Measurements from ENCODE around the gene ARHGAP24. TPM values are rescaled to one million over a fixed set of nuclear protein-coding genes. Genes with fewer than 3 reads are reported as not detected.

Gene ARHGAP24
- total and polyA plus RNA-seq, 2 donors (not counting 1 experiment from before 2014, with no cell fraction given), result 15.9 to 40.5 TPM

- H3K4me3 ChIP-seq (replicated peaks in 1 of 4; ENCODE audit: control extremely low read depth in 1 of 4, insufficient read depth in 1 of 4, low read depth in 3 of 4, low read length in 4 of 4), result no peak overlapping the region
- TF ChIP-seq EZH2 (IDR thresholded peaks at IDR 0.05; ENCODE audit: low read length, missing control alignments), result no peak
- no peak for TF ChIP-seq CTCF (conservative IDR thresholded peaks at IDR 0.05 in 1 of 2, IDR thresholded peaks at IDR 0.05 in 1 of 2; ENCODE audit: low read depth in 1 of 2, low read length in 2 of 2)
- no peak overlapping the region for H3K27ac ChIP-seq (ENCODE audit: insufficient read depth, low read length)
- H3K36me3 ChIP-seq (ENCODE audit: control insufficient read depth, insufficient read depth, low read length), result no peaks in the 10 kb centered on the region
- no peaks in the 10 kb centered on the region for H3K79me2 ChIP-seq (ENCODE audit: control insufficient read depth, insufficient read depth, low read length)
- no peak overlapping the region for H2AFZ ChIP-seq (ENCODE audit: low read length)
- no peaks in the 10 kb centered on the region for H4K20me1 ChIP-seq (ENCODE audit: control insufficient read depth, extremely low read depth, insufficient read depth, low read length)
- H3K4me2 ChIP-seq (ENCODE audit: extremely low read depth, insufficient read depth, low read length), result no peak overlapping the region
- H3K9me3 ChIP-seq (ENCODE audit: control insufficient read depth, insufficient read depth, low read depth, low read length), result no peaks in the 10 kb centered on the region
- peaks cover 6% of the 10 kb centered on the region for H3K4me1 ChIP-seq (ENCODE audit: control insufficient read depth, extremely low read depth, insufficient read depth, low read length)
- no peak overlapping the region for H3K9ac ChIP-seq (ENCODE audit: insufficient read depth, low read length)
- H3K27me3 ChIP-seq (ENCODE audit: control insufficient read depth, insufficient read depth, low read length), result no peaks in the 10 kb centered on the region
- no peak for DNase-seq (ENCODE audit: low read depth in 2 of 2)
These were observed 35.1 kb downstream of the ARHGAP24 start for GRCh38 chr4:85509882-85510631.

GRCh38 chr4:85510632-85510984, 35.7 kb downstream of the ARHGAP24 start:
- TF ChIP-seq CTCF (conservative IDR thresholded peaks at IDR 0.05 in 1 of 2, IDR thresholded peaks at IDR 0.05 in 1 of 2; ENCODE audit: low read depth in 1 of 2, low read length in 2 of 2) (no peak), EZH2 (IDR thresholded peaks at IDR 0.05; ENCODE audit: low read length, missing control alignments) (no peak)
- peaks cover 6% of the 10 kb centered on the region for H3K4me1 ChIP-seq (ENCODE audit: control insufficient read depth, extremely low read depth, insufficient read depth, low read length)
- no peak overlapping the region for H3K9ac ChIP-seq (ENCODE audit: insufficient read depth, low read length)
- no peak for DNase-seq (ENCODE audit: low read depth in 2 of 2)
- H4K20me1 ChIP-seq (ENCODE audit: control insufficient read depth, extremely low read depth, insufficient read depth, low read length), result no peaks in the 10 kb centered on the region
- no peaks in the 10 kb centered on the region for H3K36me3 ChIP-seq (ENCODE audit: control insufficient read depth, insufficient read depth, low read length)
- no peaks in the 10 kb centered on the region for H3K27me3 ChIP-seq (ENCODE audit: control insufficient read depth, insufficient read depth, low read length)
- no peak overlapping the region for H3K4me3 ChIP-seq (replicated peaks in 1 of 4; ENCODE audit: control extremely low read depth in 1 of 4, insufficient read depth in 1 of 4, low read depth in 3 of 4, low read length in 4 of 4)
- no peak overlapping the region for H3K4me2 ChIP-seq (ENCODE audit: extremely low read depth, insufficient read depth, low read length)
- H3K27ac ChIP-seq (ENCODE audit: insufficient read depth, low read length), result no peak overlapping the region
- H3K9me3 ChIP-seq (ENCODE audit: control insufficient read depth, insufficient read depth, low read depth, low read length), result no peaks in the 10 kb centered on the region
- no peak overlapping the region for H2AFZ ChIP-seq (ENCODE audit: low read length)
- no peaks in the 10 kb centered on the region for H3K79me2 ChIP-seq (ENCODE audit: control insufficient read depth, insufficient read depth, low read length)

- Histone ChIP-seq H3K4me1 (ENCODE audit: control insufficient read depth, extremely low read depth, insufficient read depth, low read length) (peaks cover 6% of the 10 kb centered on the region), H3K27ac (ENCODE audit: insufficient read depth, low read length) (no peak overlapping the region), H4K20me1 (ENCODE audit: control insufficient read depth, extremely low read depth, insufficient read depth, low read length) (no peaks in the 10 kb centered on the region), H3K9me3 (ENCODE audit: control insufficient read depth, insufficient read depth, low read depth, low read length) (no peaks in the 10 kb centered on the region), H3K4me3 (replicated peaks in 1 of 4; ENCODE audit: control extremely low read depth in 1 of 4, insufficient read depth in 1 of 4, low read depth in 3 of 4, low read length in 4 of 4) (no peak overlapping the region), H3K36me3 (ENCODE audit: control insufficient read depth, insufficient read depth, low read length) (no peaks in the 10 kb centered on the region), H3K79me2 (ENCODE audit: control insufficient read depth, insufficient read depth, low read length) (no peaks in the 10 kb centered on the region), H3K27me3 (ENCODE audit: control insufficient read depth, insufficient read depth, low read length) (no peaks in the 10 kb centered on the region), H3K4me2 (ENCODE audit: extremely low read depth, insufficient read depth, low read length) (no peak overlapping the region), H2AFZ (ENCODE audit: low read length) (no peak overlapping the region), H3K9ac (ENCODE audit: insufficient read depth, low read length) (no peak overlapping the region)
- no peak for TF ChIP-seq EZH2 (IDR thresholded peaks at IDR 0.05; ENCODE audit: low read length, missing control alignments)
- TF ChIP-seq CTCF (conservative IDR thresholded peaks at IDR 0.05 in 1 of 2, IDR thresholded peaks at IDR 0.05 in 1 of 2; ENCODE audit: low read depth in 1 of 2, low read length in 2 of 2), result no peak
- DNase-seq (ENCODE audit: low read depth in 2 of 2), result peak in 1 of 2 donors; percentile 37
These were observed 37.7 kb downstream of the ARHGAP24 start for GRCh38 chr4:85512446-85513205.
